ENCODE data around the gene TMCO4.

GRCh38 chr1:19689856-19690255, 109.9 kb downstream of the TMCO4 start:
- TF ChIP-seq CTCF (conservative IDR thresholded peaks at IDR 0.05; ENCODE audit: low read depth, low read length) = no peak
- TF ChIP-seq EZH2 (IDR thresholded peaks at IDR 0.05; ENCODE audit: borderline replicate concordance, low read depth, low read length, poor library complexity, severe bottlenecking) = no peak

All from A673 (cell line).